Measurements from ENCODE around the gene STK26. TPM values are rescaled to one million over a fixed set of nuclear protein-coding genes. Genes with fewer than 3 reads are reported as not detected.
"Not testable (repeated sequence)": the region's sequence is repeated elsewhere in the genome, so short reads cannot be mapped to it uniquely, and the experiment has no call there.

The STK26 gene
- total and polyA plus RNA-seq, 2 donors (not counting 1 experiment from before 2014, with no cell fraction given), result 12.4 to 32.1 TPM

DNA sequence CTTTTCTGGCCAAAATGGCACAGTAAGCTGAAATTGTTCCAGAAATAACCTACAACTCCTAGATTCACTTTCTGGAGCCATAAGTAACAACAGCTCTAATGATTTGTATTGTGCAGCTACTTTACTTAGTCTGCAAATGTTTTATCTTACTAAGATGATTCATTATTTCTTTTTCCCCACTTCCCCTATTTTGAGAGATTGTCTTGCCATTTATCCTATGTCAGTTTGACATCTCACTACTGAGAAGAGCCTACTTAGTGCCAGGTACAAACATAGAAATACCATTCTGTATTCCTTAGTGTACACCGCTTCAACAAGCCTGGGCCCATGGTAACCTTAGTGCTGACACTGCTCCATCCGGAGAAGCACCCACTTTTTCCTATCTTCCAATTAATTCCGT is 13.8 kb upstream of the STK26 start:
- H3K36me3 ChIP-seq (replicated peaks in 1 of 2; ENCODE audit: control extremely low read depth in 1 of 2, control insufficient read depth in 1 of 2, extremely low read depth in 1 of 2, insufficient read depth in 2 of 2, low read length in 1 of 2), result no peaks in the 10 kb centered on the region
- H3K4me3 ChIP-seq (ENCODE audit: control extremely low read depth in 1 of 5, extremely low read depth in 1 of 5, insufficient read depth in 1 of 5, low read depth in 2 of 5, low read length in 4 of 5), result no peak overlapping the region
- no peak for TF ChIP-seq EZH2 (IDR thresholded peaks at IDR 0.05; ENCODE audit: borderline replicate concordance, insufficient read depth, low read depth, low read length, poor library complexity, severe bottlenecking)
- TF ChIP-seq, protein P1, sequence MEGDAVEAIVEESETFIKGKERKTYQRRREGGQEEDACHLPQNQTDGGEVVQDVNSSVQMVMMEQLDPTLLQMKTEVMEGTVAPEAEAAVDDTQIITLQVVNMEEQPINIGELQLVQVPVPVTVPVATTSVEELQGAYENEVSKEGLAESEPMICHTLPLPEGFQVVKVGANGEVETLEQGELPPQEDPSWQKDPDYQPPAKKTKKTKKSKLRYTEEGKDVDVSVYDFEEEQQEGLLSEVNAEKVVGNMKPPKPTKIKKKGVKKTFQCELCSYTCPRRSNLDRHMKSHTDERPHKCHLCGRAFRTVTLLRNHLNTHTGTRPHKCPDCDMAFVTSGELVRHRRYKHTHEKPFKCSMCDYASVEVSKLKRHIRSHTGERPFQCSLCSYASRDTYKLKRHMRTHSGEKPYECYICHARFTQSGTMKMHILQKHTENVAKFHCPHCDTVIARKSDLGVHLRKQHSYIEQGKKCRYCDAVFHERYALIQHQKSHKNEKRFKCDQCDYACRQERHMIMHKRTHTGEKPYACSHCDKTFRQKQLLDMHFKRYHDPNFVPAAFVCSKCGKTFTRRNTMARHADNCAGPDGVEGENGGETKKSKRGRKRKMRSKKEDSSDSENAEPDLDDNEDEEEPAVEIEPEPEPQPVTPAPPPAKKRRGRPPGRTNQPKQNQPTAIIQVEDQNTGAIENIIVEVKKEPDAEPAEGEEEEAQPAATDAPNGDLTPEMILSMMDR (IDR thresholded peaks at IDR 0.05), result no peak
- DNase-seq (no peak), ATAC-seq (ENCODE audit: low read depth) (no peak)
- no peaks in the 10 kb centered on the region for H3K4me1 ChIP-seq (ENCODE audit: control insufficient read depth in 2 of 2, insufficient read depth in 2 of 2, low read length in 2 of 2)
- CTCF ChIA-PET, result no interaction called here
- H3K79me2 ChIP-seq (ENCODE audit: control insufficient read depth, insufficient read depth, low read length), result no peaks in the 10 kb centered on the region
- H3K27me3 Mint-ChIP-seq, result peaks cover 3% of the 10 kb centered on the region
- no peak overlapping the region for H3K27ac ChIP-seq (ENCODE audit: low read length in 2 of 2)
- no peaks in the 10 kb centered on the region for H3K4me1 Mint-ChIP-seq
- intact Hi-C loops (cut with micrococcal nuclease), result no loop called here
- POLR2A ChIA-PET, result no interaction called here
- H4K20me1 ChIP-seq (ENCODE audit: control insufficient read depth, insufficient read depth, low read length, poor library complexity, severe bottlenecking), result no peaks in the 10 kb centered on the region
- no peaks in the 10 kb centered on the region for H3K9me3 Mint-ChIP-seq (ENCODE audit: insufficient read depth)
- H2AFZ ChIP-seq (ENCODE audit: insufficient read depth, low read depth, low read length, poor library complexity, severe bottlenecking), result no peak overlapping the region
- H3K9ac ChIP-seq (ENCODE audit: low read length), result no peak overlapping the region
- H3K9me3 ChIP-seq (ENCODE audit: control extremely low read depth in 1 of 3, control insufficient read depth in 2 of 3, insufficient read depth in 1 of 3, low read length in 2 of 3), result no peaks in the 10 kb centered on the region
- no peak overlapping the region for H3K27ac Mint-ChIP-seq
- H3K27me3 ChIP-seq (replicated peaks in 1 of 4; ENCODE audit: control extremely low read depth in 1 of 4, control insufficient read depth in 3 of 4, insufficient read depth in 4 of 4, low read length in 3 of 4), result no peaks in the 10 kb centered on the region
- no peak overlapping the region for H3K4me3 Mint-ChIP-seq
- WGBS (ENCODE audit: insufficient coverage), result 100% methylated on average over 1 of the region's 3 CpGs
- H3K4me2 ChIP-seq (replicated peaks; ENCODE audit: low read depth, low read length, poor library complexity, severe bottlenecking), result no peak overlapping the region

DNA sequence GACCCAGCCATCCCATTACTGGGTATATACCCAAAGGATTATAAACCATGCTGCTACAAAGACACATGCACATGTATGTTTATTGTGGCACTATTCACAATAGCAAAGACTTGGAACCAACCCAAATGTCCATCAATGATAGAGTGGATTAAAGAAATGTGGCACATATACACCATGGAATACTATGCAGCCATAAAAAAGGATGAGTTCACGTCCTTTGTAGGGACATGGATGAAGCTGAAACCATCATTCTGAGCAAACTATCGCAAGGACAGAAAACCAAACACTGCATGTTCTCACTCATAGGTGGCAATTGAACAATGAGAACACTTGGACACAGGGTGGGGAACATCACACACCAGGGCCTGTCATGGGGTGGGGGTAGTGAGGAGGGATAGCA is 12.9 kb upstream of the STK26 start:
- H3K79me2 ChIP-seq (ENCODE audit: control insufficient read depth, insufficient read depth, low read length); H3K27ac ChIP-seq (ENCODE audit: low read length in 2 of 2); H3K4me3 ChIP-seq (ENCODE audit: control extremely low read depth in 1 of 5, extremely low read depth in 1 of 5, insufficient read depth in 1 of 5, low read depth in 2 of 5, low read length in 4 of 5); ATAC-seq (ENCODE audit: low read depth); H3K27me3 ChIP-seq (replicated peaks in 1 of 4; ENCODE audit: control extremely low read depth in 1 of 4, control insufficient read depth in 3 of 4, insufficient read depth in 4 of 4, low read length in 3 of 4); H4K20me1 ChIP-seq (ENCODE audit: control insufficient read depth, insufficient read depth, low read length, poor library complexity, severe bottlenecking); H3K4me2 ChIP-seq (replicated peaks; ENCODE audit: low read depth, low read length, poor library complexity, severe bottlenecking); H3K9me3 ChIP-seq (ENCODE audit: control extremely low read depth in 1 of 3, control insufficient read depth in 2 of 3, insufficient read depth in 1 of 3, low read length in 2 of 3); H3K9ac ChIP-seq (ENCODE audit: low read length); H3K4me1 ChIP-seq (ENCODE audit: control insufficient read depth in 2 of 2, insufficient read depth in 2 of 2, low read length in 2 of 2); intact Hi-C loops (cut with micrococcal nuclease); H3K27ac Mint-ChIP-seq; H3K9me3 Mint-ChIP-seq (ENCODE audit: insufficient read depth); H3K36me3 ChIP-seq (replicated peaks in 1 of 2; ENCODE audit: control extremely low read depth in 1 of 2, control insufficient read depth in 1 of 2, extremely low read depth in 1 of 2, insufficient read depth in 2 of 2, low read length in 1 of 2); H3K27me3 Mint-ChIP-seq; H3K4me1 Mint-ChIP-seq; CTCF ChIA-PET; POLR2A ChIA-PET; H2AFZ ChIP-seq (ENCODE audit: insufficient read depth, low read depth, low read length, poor library complexity, severe bottlenecking); DNase-seq; H3K4me3 Mint-ChIP-seq: not testable (repeated sequence)
- no CpG with 5 or more reads among the region's 2 CpGs for WGBS (ENCODE audit: insufficient coverage)
